ENCODE results near the gene SLC47A2. TPM values are rescaled to one million over a fixed set of nuclear protein-coding genes. Genes with fewer than 3 reads are reported as not detected.
A peak's percentile ranks its signal among the peaks of the same experiment; 100 is the strongest.

The SLC47A2 gene
- total and polyA plus RNA-seq, 2 of the 13 experiments (the other 11 are each of a cell fraction or from before 2014, with no cell fraction given) = 0.04 TPM; not detected in 1

DNA sequence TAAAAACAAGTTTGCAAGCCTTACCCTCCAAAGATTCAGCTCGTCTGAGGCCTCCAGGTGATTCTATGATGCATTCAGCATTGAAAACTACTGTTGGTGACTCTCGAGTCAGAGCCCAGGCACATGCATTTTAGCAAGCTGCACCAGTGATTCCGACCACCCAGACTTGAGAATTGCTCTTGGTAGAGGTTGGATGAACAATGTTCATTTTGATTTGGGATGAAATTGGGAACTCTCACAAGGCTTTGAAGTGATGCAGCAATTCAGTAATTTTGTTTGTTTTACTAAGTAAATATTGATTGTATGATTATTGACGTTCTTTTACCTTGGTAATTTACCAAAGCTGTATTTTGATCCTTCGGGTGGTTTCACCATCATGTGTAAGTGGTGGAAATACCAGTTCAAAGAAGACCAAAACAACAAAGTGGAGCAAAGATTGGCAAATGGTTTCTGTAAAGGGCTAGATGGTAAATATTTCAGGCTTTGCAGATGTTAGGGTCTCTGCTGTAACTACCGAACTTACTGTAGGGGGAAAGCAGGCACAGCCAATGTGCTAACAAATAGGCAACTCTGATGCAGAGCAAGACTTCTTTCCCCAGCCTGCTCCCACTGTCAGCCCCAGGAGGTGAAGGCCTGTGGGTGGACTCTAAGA is 56.0 kb downstream of the SLC47A2 start (continued):
- TF ChIP-seq, protein P1, sequence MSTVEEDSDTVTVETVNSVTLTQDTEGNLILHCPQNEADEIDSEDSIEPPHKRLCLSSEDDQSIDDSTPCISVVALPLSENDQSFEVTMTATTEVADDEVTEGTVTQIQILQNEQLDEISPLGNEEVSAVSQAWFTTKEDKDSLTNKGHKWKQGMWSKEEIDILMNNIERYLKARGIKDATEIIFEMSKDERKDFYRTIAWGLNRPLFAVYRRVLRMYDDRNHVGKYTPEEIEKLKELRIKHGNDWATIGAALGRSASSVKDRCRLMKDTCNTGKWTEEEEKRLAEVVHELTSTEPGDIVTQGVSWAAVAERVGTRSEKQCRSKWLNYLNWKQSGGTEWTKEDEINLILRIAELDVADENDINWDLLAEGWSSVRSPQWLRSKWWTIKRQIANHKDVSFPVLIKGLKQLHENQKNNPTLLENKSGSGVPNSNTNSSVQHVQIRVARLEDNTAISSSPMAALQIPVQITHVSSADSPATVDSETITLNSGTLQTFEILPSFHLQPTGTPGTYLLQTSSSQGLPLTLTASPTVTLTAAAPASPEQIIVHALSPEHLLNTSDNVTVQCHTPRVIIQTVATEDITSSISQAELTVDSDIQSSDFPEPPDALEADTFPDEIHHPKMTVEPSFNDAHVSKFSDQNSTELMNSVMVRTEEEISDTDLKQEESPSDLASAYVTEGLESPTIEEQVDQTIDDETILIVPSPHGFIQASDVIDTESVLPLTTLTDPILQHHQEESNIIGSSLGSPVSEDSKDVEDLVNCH (CRISPR knock-in tag; IDR thresholded peaks at IDR 0.05) = no peak
- TF ChIP-seq ZNF441 (CRISPR knock-in tag; IDR thresholded peaks at IDR 0.05; ENCODE audit: borderline replicate concordance) = no peak
- TF ChIP-seq ZNF816 (CRISPR knock-in tag; IDR thresholded peaks at IDR 0.05; ENCODE audit: borderline replicate concordance) = no peak
- no peak for TF ChIP-seq ZSCAN12 (CRISPR knock-in tag; IDR thresholded peaks at IDR 0.05)
- no peak for TF ChIP-seq ZNF496 (CRISPR knock-in tag; IDR thresholded peaks at IDR 0.05; ENCODE audit: insufficient replicate concordance)
- TF ChIP-seq TP53 (CRISPR knock-in tag; conservative IDR thresholded peaks at IDR 0.05) = no peak
- TF ChIP-seq ZNF343 (CRISPR knock-in tag; IDR thresholded peaks at IDR 0.05) = no peak
- no peak; the same call in 1 of the 2 replicates for TF ChIP-seq JDP2 (CRISPR knock-in tag; IDR thresholded peaks at IDR 0.05; ENCODE audit: borderline replicate concordance)
- no peak for TF ChIP-seq KDM1A (CRISPR knock-in tag; IDR thresholded peaks at IDR 0.05)
- TF ChIP-seq, protein P2, sequence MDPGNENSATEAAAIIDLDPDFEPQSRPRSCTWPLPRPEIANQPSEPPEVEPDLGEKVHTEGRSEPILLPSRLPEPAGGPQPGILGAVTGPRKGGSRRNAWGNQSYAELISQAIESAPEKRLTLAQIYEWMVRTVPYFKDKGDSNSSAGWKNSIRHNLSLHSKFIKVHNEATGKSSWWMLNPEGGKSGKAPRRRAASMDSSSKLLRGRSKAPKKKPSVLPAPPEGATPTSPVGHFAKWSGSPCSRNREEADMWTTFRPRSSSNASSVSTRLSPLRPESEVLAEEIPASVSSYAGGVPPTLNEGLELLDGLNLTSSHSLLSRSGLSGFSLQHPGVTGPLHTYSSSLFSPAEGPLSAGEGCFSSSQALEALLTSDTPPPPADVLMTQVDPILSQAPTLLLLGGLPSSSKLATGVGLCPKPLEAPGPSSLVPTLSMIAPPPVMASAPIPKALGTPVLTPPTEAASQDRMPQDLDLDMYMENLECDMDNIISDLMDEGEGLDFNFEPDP (CRISPR knock-in tag; conservative IDR thresholded peaks at IDR 0.05) = no peak
- no peak for TF ChIP-seq SMAD9 (CRISPR knock-in tag; IDR thresholded peaks at IDR 0.05)
- TF ChIP-seq RFX3 (CRISPR knock-in tag; IDR thresholded peaks at IDR 0.05) = no peak; the same call in 1 of the 2 replicates
- TF ChIP-seq HNRNPLL (IDR thresholded peaks at IDR 0.05; ENCODE audit: low read depth, low read length, poor library complexity, severe bottlenecking) = no peak
- TF ChIP-seq ZNF562 (CRISPR knock-in tag; IDR thresholded peaks at IDR 0.05; ENCODE audit: borderline replicate concordance) = no peak
- 0 out of 2 replicates have a peak, but pooled peaks have one; percentile 46 for TF ChIP-seq ZSCAN31 (CRISPR knock-in tag; IDR thresholded peaks at IDR 0.05; ENCODE audit: low read depth)
- TF ChIP-seq CREB1 (IDR thresholded peaks at IDR 0.05) = peak; percentile 10; the same call in 1 of the 2 replicates
- peak; percentile 78 for TF ChIP-seq CREB1 (CRISPR knock-in tag; IDR thresholded peaks at IDR 0.05)
- peak; percentile 93 for TF ChIP-seq FOXK1 (CRISPR knock-in tag; IDR thresholded peaks at IDR 0.05; ENCODE audit: borderline replicate concordance, low read depth)
- no peak for TF ChIP-seq KDM2A (CRISPR knock-in tag; IDR thresholded peaks at IDR 0.05; ENCODE audit: borderline replicate concordance, low read depth)
- no peak for TF ChIP-seq ZNF674 (CRISPR knock-in tag; IDR thresholded peaks at IDR 0.05; ENCODE audit: low read depth)
- TF ChIP-seq ZNF777 (CRISPR knock-in tag; IDR thresholded peaks at IDR 0.05) = no peak
- TF ChIP-seq, protein P3, sequence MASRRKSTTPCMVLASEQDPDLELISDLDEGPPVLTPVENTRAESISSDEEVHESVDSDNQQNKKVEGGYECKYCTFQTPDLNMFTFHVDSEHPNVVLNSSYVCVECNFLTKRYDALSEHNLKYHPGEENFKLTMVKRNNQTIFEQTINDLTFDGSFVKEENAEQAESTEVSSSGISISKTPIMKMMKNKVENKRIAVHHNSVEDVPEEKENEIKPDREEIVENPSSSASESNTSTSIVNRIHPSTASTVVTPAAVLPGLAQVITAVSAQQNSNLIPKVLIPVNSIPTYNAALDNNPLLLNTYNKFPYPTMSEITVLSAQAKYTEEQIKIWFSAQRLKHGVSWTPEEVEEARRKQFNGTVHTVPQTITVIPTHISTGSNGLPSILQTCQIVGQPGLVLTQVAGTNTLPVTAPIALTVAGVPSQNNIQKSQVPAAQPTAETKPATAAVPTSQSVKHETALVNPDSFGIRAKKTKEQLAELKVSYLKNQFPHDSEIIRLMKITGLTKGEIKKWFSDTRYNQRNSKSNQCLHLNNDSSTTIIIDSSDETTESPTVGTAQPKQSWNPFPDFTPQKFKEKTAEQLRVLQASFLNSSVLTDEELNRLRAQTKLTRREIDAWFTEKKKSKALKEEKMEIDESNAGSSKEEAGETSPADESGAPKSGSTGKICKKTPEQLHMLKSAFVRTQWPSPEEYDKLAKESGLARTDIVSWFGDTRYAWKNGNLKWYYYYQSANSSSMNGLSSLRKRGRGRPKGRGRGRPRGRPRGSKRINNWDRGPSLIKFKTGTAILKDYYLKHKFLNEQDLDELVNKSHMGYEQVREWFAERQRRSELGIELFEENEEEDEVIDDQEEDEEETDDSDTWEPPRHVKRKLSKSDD (CRISPR knock-in tag; IDR thresholded peaks at IDR 0.05; ENCODE audit: low read depth) = no peak
- TF ChIP-seq CENPX (CRISPR knock-in tag; IDR thresholded peaks at IDR 0.05) = no peak
- TF ChIP-seq, protein P4, sequence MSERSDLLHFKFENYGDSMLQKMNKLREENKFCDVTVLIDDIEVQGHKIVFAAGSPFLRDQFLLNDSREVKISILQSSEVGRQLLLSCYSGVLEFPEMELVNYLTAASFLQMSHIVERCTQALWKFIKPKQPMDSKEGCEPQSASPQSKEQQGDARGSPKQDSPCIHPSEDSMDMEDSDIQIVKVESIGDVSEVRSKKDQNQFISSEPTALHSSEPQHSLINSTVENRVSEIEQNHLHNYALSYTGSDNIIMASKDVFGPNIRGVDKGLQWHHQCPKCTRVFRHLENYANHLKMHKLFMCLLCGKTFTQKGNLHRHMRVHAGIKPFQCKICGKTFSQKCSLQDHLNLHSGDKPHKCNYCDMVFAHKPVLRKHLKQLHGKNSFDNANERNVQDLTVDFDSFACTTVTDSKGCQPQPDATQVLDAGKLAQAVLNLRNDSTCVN (CRISPR knock-in tag; IDR thresholded peaks at IDR 0.05; ENCODE audit: borderline replicate concordance) = no peak
